H7 (cell line): ENCODE results near the gene RHBDL1. TPM values are rescaled to one million over a fixed set of nuclear protein-coding genes. Genes with fewer than 3 reads are reported as not detected.

ENCODE experiments used
- DNase-seq: peaks from one replicate; pipeline ENCODE4 v3.0.0; 2012
- H3K27me3 ChIP-seq: 2 replicates; pipeline ENCODE4 v1.6.0; 2011; ENCODE audit warnings: mild to moderate bottlenecking, low read length; ENCODE audit not compliant: control insufficient read depth, insufficient read depth
- H3K36me3 ChIP-seq: replicated peaks from 2 replicates; pipeline ENCODE4 v1.5.1; 2011; ENCODE audit warnings: low read length; ENCODE audit not compliant: control insufficient read depth, insufficient read depth
- H3K4me3 ChIP-seq: 2 replicates; pipeline ENCODE4 v1.5.1; 2011; ENCODE audit warnings: low read depth, mild to moderate bottlenecking, control low read depth, low read length, moderate library complexity; ENCODE audit not compliant: insufficient read depth
- total RNA-seq: library from RNA; depleted of rRNA; stranded (reverse); fragments of >200 nt; shearing (Covaris generic); gene quantifications from 2 replicates; pipeline ENCODE4 v1.2.3, GENCODE V29; 2014

Gene RHBDL1
- total RNA-seq, 1 experiment from 2014 or later: 3.1 TPM

- DNase-seq: no peak
- no peak overlapping the region for H3K4me3 ChIP-seq
- H3K27me3 ChIP-seq: no peaks in the 10 kb centered on the region
- peaks cover 17% of the 10 kb centered on the region for H3K36me3 ChIP-seq
Measured at GRCh38 chr16:670485-671352, 4.8 kb upstream of the RHBDL1 start.

GRCh38 chr16:671353-672131, 3.9 kb upstream of the RHBDL1 start:
- H3K27me3 ChIP-seq: no peaks in the 10 kb centered on the region
- H3K36me3 ChIP-seq: peaks cover 17% of the 10 kb centered on the region
- no peak overlapping the region for H3K4me3 ChIP-seq
- no peak for DNase-seq

- no peak overlapping the region for H3K4me3 ChIP-seq
- no peaks in the 10 kb centered on the region for H3K27me3 ChIP-seq
- DNase-seq: no peak
- peaks cover 17% of the 10 kb centered on the region for H3K36me3 ChIP-seq
Measured at GRCh38 chr16:672371-672770, 3.1 kb upstream of the RHBDL1 start.

GRCh38 chr16:672851-673250, 2.6 kb upstream of the RHBDL1 start:
- Histone ChIP-seq H3K4me3 (no peak overlapping the region), H3K36me3 (peaks cover 17% of the 10 kb centered on the region), H3K27me3 (no peaks in the 10 kb centered on the region)
- no peak for DNase-seq

GRCh38 chr16:673399-673991, 2.0 kb upstream of the RHBDL1 start:
- DNase-seq: no peak
- Histone ChIP-seq H3K27me3 (no peaks in the 10 kb centered on the region), H3K4me3 (no peak overlapping the region), H3K36me3 (peaks cover 17% of the 10 kb centered on the region)

- DNase-seq: peak; percentile 69
- Histone ChIP-seq H3K4me3 (no peak overlapping the region), H3K27me3 (no peaks in the 10 kb centered on the region), H3K36me3 (peaks cover 14% of the 10 kb centered on the region)
Measured at GRCh38 chr16:674214-674881, 1.1 kb upstream of the RHBDL1 start.

DNA sequence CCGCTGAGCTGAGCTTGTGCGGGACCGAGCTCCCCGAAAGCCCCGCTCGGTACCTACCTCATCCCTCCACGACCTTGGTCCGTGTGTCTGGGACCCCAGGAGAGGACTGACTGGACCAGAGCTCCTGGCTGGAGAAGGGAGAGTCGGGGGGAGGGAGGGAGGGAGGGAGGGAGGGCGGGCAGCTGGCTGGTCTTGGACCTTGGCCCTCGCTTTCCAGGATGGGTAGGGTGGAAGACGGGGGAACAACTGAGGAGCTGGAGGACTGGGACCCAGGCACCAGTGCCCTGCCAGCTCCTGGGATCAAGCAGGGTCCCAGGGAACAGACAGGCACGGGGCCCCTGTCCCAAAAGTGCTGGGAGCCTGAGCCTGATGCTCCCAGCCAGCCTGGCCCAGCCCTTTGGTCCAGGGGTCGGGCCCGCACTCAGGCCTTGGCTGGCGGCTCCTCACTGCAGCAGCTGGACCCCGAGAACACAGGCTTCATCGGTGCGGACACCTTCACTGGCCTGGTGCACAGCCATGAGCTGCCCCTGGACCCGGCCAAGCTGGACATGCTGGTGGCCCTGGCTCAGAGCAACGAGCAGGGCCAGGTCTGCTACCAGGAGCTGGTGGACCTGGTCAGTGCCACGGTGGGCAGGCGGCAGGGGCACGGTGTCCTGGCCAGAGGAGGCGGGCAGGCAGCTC, 553 bp downstream of the RHBDL1 start:
- DNase-seq: no peak
- Histone ChIP-seq H3K4me3 (peak overlapping the region; percentile 47; the same call in 1 of the 2 replicates), H3K36me3 (peaks cover 6% of the 10 kb centered on the region)

DNA sequence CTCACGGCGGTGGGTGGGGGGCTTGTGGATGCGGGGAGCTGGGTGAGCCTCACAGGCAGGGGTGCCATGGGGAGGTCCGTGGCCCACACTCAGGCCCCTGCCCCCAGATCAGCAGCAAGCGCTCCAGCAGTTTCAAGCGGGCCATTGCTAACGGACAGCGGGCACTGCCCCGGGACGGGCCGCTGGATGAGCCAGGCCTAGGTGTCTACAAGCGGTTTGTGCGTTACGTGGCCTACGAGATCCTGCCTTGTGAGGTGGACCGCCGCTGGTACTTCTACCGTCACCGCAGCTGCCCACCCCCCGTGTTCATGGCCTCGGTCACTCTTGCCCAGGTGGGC, 1.1 kb downstream of the RHBDL1 start:
- Histone ChIP-seq H3K36me3 (peaks cover 5% of the 10 kb centered on the region), H3K4me3 (no peak overlapping the region), H3K27me3 (no peaks in the 10 kb centered on the region)
- no peak for DNase-seq

More for the DNA sequence above, 553 bp downstream of the RHBDL1 start:
- no peaks in the 10 kb centered on the region for H3K27me3 ChIP-seq

DNA sequence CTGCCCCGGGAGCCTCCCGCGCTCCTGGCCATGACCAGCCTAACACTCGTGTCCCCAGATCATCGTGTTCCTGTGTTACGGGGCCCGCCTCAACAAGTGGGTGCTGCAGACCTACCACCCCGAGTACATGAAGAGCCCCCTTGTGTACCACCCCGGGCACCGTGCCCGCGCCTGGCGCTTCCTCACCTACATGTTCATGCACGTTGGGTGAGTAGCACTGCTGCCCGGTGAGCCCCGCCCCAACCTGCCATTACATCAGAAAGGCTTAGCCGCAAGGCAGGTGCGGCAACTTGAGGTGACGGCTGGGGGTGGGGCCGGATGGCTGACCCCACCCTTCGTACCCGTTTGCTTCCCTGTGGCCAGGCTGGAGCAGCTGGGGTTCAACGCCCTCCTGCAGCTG, 1.4 kb downstream of the RHBDL1 start:
- H3K36me3 ChIP-seq: peaks cover 7% of the 10 kb centered on the region
- peak; percentile 76 for DNase-seq
- H3K4me3 ChIP-seq: no peak overlapping the region
- no peaks in the 10 kb centered on the region for H3K27me3 ChIP-seq

GRCh38 chr16:677316-678190, 2.1 kb downstream of the RHBDL1 start:
- Histone ChIP-seq H3K4me3 (no peak overlapping the region), H3K27me3 (no peaks in the 10 kb centered on the region), H3K36me3 (peaks cover 13% of the 10 kb centered on the region)
- DNase-seq: peak; percentile 89

- DNase-seq: no peak
- H3K27me3 ChIP-seq: no peaks in the 10 kb centered on the region
- peaks cover 11% of the 10 kb centered on the region for H3K36me3 ChIP-seq
- H3K4me3 ChIP-seq: no peak overlapping the region
Measured at GRCh38 chr16:678209-678857, 2.9 kb downstream of the RHBDL1 start.

- Histone ChIP-seq H3K36me3 (peaks cover 11% of the 10 kb centered on the region), H3K4me3 (peak overlapping the region; percentile 65), H3K27me3 (no peaks in the 10 kb centered on the region)
- peak; percentile 91 for DNase-seq
Measured at GRCh38 chr16:678858-679813, 3.7 kb downstream of the RHBDL1 start.
